Tibial nerve (tissue), 3 donors: Measurements from ENCODE around the gene TSPAN16.

Experiments
- POLR2A ChIP-seq, 2 donors: fragments of 450-650 bp; IDR thresholded peaks; one replicate each; pipeline ENCODE4 v1.6.1; 2017; ENCODE audit warnings: antibody characterized with exemption in 2 of 2, mild to moderate bottlenecking in 2 of 2, moderate library complexity in 2 of 2
- TF ChIP-seq, protein P1 (sequence below), 5 experiments: fragments of 200-600 bp in 3 of 5; fragments of 450-650 bp in 2 of 5; sonication (generic) in 3 of 5; IDR thresholded peaks; one replicate each; pipeline ENCODE4 v1.5.1; 2016 to 2019; ENCODE audit warnings: antibody characterized with exemption in 5 of 5, mild to moderate bottlenecking in 3 of 5, moderate library complexity in 2 of 5

DNA sequence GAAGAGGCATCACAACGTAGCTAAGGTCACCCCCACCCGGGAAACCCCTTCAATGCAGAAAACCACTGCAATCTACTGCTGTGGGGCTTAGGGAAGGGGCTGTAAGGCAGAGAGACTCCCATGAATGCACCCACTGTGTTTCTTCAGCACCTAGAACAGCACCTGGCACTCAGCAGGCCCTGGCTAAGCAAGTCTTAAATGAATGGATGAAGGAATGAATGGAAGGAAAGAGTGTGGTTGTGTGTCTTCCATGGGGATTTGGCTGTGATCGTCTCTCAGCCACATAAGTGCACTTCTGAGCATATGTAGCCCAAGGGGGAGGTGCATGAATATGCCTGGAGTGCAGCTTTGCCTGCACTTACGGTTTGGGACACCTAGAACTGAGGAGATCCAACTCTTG is 53.2 kb downstream of the TSPAN16 start:
- TF ChIP-seq, protein P1, sequence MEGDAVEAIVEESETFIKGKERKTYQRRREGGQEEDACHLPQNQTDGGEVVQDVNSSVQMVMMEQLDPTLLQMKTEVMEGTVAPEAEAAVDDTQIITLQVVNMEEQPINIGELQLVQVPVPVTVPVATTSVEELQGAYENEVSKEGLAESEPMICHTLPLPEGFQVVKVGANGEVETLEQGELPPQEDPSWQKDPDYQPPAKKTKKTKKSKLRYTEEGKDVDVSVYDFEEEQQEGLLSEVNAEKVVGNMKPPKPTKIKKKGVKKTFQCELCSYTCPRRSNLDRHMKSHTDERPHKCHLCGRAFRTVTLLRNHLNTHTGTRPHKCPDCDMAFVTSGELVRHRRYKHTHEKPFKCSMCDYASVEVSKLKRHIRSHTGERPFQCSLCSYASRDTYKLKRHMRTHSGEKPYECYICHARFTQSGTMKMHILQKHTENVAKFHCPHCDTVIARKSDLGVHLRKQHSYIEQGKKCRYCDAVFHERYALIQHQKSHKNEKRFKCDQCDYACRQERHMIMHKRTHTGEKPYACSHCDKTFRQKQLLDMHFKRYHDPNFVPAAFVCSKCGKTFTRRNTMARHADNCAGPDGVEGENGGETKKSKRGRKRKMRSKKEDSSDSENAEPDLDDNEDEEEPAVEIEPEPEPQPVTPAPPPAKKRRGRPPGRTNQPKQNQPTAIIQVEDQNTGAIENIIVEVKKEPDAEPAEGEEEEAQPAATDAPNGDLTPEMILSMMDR (IDR thresholded peaks at IDR 0.05) = no peak
- TF ChIP-seq POLR2A (IDR thresholded peaks at IDR 0.05) = no peak
